ENCODE results near the gene ODAD4.
"Not testable (repeated sequence)": the region's sequence is repeated elsewhere in the genome, so short reads cannot be mapped to it uniquely, and the experiment has no call there.

ODAD4 gene

DNA sequence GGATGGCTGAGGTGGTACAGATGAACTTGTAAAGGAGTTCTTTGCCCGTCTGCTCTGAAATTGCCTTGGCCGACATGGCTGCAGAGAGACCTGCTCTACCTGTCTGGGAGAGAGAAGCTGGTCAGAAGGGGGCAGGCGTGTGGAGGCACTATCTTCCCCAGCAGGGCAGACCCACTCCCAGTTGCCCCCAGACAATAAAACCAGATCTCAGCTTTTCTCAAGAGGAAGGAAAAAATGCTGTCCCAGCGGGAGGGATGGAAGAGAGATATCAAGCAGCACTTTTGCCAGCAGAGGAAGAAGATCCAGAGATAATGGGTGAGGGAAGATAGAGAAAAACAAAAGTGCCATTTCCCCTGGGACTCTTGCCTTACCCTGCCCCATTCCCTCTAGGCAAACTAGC, 16.6 kb upstream of the ODAD4 start:
- no peak for DNase-seq

DNA sequence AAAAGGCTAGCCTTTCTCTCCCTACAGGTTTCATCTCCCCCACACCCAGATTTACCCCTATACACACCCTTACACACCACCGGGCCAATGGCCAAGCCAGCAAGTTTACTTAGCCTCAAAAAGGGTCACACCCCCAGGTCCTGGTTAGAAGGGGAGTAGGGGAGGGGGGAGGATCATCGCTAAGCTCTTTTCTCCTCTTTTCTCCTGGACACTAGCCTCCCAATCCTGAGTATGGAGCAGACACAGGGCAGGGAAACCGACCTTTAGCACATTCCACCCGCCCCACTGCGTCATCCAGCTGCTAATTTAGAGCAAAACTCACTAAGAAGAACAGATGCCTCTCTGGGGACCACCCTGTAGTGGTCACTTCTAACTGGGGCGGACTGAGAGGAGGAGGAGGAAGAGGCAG, 16.1 kb upstream of the ODAD4 start:
- no peak for DNase-seq

DNA sequence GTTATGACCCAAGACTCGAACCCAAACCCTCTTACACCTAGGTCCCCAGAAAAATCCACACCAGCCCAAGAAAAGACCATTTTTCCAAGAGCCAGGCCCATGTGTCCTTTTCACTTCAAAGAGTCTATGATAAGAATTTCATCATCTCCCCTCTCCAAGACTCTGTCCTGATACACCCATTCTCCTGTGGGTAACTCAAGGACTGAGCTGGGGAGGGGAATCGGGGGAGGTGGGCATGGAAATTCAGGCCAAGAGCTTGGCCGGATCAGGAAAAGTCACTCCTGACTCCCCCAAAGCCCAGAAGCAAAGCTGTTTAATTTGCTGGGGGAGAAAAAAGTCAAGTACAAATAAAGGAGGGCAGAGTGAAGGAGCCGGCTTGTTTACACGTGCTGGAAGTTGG, 15.4 kb upstream of the ODAD4 start:
- no peak for DNase-seq

DNA sequence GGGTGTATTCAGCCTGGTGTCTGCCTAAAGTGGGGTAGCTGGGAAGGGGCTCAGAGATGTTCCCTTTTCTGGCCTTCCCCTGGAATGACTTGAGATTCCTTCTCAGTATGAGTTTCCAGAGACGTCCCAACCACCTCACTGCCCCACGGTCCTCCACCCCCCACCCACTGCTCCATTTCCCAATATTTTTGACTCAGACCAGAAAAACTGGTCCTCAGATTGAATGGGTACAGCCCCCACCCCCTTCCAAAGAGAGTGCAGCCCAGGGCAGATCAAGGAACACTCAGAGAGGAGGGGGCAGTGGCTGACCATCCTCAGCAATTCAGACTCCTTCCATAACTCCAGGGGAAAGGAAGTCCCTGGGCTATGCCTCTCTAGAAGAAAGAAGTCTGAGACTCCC, 14.9 kb upstream of the ODAD4 start:
- DNase-seq: no peak

GRCh38 chr17:41917192-41917591, 13.2 kb upstream of the ODAD4 start:
- no peak for DNase-seq

- no peak for DNase-seq
These were observed 12.6 kb upstream of the ODAD4 start for GRCh38 chr17:41917679-41918313.

- DNase-seq: peak; percentile 92
These were observed 11.9 kb upstream of the ODAD4 start, which contains the start of gene ACLY for GRCh38 chr17:41918314-41919164. Gene ACLY (minus strand): TSS chr17:41918951. CDS start chr17:41913873, 5,078 bp downstream.

DNA sequence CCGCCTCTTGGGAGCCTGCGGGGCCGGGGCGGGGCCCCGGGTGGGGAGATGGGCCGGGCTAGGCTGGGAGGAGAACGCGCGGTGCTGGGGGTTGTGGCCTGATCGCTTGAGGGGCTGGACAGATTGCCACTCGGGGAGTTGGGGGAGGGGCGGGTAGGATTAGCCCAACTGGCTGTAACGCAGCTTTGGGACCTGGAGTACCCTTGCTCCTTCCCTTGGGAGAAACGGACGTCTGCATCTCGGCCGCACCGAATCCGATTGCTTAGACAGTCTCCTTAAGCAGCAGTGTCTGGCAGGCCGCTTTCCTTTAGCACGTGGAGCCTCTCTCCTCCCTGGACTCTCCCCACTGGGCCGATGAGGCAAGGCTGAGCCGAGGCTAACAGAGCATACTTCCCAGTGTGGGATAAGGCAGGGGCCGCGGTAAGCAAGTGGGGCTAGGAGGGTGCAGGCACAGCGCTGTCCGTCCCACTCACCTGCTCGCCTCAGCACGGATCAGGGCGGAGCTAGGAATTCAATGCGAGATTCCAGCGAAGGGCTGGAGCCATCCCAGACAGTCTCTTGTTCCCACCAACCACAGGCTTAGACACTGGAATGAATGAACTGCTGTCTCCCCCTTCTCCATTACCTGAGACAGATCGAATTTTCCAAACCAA, 11.1 kb upstream of the ODAD4 start:
- DNase-seq: peak; percentile 28

DNA sequence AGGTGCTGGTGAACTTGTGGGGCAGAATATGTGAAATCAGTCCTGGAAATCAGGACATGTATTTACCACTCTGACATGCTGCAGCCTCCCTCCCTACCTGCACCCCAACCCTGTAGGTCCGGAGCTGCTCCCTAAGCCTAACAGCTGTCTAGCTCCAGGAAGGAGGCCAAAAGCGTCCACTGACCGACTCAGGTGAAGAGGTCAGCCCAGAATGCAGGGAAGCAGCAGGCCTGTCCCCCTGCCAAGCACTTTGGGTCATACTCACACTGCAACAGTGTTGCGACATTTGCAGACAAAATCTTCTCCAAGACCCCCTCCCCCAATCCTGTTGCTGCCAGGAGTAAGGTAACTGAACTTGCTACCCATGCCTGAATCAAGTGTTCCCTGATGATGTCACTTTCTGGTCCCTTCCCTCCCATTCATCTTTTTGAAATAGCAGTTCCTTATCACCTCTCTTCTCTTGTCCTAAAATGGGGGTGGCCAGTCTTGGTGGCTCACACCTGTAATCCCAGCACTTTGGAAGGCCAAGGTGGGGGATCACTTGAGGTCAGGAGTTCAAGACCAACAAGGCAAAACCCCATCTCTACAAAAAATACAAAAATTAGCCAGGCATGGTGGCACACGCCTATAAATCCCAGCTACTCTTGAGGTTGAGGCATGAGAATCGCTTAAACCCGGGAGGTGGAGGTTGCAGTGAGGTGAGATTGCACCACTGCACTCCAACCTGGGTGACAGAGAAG, 10.4 kb upstream of the ODAD4 start:
- DNase-seq: no peak

DNA sequence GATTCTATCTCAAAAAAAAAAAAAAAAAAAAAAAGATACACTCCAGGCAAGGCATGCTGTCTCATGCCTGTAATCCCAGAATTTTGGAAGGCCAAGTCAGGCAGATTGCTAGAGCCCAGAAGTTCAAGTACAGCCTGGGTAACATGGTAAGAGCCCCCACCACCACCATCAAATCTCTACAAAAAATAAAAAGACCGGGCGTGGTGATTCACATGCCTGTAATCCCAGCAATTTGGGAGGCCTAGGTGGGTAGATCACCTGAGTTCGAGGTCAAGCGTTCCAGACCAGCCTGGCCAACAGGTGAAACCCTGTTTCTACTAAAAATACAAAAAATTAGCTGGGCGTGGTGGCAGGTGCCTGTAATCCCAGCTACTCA, 9.8 kb upstream of the ODAD4 start:
- no peak for DNase-seq

- DNase-seq: no peak
These were observed 4.3 kb upstream of the ODAD4 start for GRCh38 chr17:41925991-41926590.

GRCh38 chr17:41928693-41929251, 1.6 kb upstream of the ODAD4 start:
- no peak for DNase-seq

DNA sequence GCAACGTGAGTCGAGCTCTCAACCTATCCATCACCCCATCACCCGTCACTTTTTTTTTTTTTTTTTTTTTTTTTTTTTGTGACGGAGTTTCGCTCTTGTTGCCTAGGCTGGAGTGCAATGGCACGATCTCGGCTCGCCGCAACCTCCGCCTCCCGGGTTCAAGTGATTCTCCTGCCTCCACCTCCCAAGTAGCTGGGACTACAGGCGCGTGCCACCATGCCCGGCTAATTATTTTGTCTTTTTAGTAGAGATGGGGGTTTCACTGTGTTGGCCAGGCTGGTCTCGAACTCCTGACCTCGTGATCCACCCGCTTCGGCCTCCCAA, 378 bp downstream of the ODAD4 start:
- not testable (repeated sequence) for DNase-seq

DNA sequence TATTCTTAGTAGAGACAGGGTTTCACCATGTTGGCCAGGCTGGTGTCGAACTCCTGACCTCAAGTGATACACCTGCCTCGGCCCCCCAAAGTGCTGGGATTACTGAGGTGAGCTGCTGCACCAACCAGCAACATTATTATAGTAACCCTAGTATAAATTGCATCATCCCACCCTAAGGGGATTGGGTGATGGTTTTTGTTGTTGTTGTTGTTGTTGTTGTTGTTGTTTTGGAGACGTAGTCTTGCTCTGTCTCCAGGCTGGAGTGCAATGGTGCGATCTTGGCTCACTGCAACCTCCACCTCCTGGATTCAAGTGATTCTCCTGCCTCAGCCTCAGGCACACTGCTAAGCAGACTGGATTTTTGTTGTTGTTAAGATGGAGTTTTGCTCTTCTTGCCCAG, 1.3 kb downstream of the ODAD4 start:
- not testable (repeated sequence) for DNase-seq

DNA sequence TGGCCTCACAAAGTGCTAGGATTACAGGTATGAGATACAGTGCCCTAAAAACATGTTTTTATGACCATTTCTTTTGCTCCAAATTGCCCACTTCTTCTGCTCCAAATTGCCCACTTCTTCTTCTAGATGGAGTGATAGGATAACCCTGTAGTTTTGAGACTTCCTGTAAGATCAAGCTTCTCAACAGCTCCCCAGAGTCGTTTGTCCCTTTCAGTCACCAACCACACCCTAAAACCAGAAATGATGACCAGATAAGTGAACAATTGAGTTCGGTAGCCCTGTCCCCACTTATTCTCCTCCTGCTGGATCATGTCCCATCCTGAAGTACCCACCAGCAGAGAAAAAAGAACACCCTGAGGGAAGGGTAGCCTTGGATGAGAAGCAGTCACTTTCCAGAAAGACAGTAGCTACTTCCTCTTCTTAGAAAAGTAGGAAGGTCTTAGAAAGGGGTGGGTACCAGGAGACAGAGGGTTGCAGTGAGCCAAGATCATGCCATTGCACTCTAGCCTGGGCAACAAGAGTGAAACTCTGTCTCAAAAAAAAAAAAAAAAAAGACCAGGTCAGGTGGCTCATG, 2.5 kb downstream of the ODAD4 start:
- no peak for DNase-seq

GRCh38 chr17:41935641-41936040, 5.2 kb downstream of the ODAD4 start:
- no peak for DNase-seq

GRCh38 chr17:41937970-41938954, 7.8 kb downstream of the ODAD4 start:
- no peak for DNase-seq

GRCh38 chr17:41939044-41939692, 8.8 kb downstream of the ODAD4 start:
- DNase-seq: no peak

- DNase-seq: no peak
These were observed 9.3 kb downstream of the ODAD4 start for GRCh38 chr17:41939693-41940090.

DNA sequence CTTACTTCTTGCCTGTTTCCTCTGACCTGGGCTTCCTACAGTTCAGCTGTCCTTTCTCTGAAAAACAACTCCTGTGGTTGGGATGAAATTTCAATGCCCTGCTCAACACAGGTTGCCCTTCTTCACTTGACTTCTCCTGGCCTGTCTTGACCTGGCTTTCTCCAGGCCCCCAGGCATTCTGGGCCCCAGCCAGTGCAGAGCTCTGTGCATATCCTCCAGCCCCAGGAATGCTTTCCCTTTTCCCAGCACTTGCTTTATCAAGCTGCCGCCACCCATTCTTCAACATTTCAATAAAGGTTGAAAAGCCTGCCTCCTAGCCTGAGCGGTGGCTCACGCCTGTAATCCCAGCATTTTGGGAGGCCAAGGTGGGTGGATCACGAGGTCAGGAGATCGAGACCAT, 10.8 kb downstream of the ODAD4 start:
- no peak for DNase-seq
